HEK293 (cell line): ENCODE results near the gene NDUFB6.

Experiments used
- CTCF ChIA-PET: fragments of 350-600 bp; formaldehyde crosslinking; extraction: SDS; loops from one replicate; lab custom pipeline; 2021; ENCODE audit warnings: antibody characterized with exemption; lab: Yijun Ruan, JAX
- POLR2A ChIA-PET: fragments of 300-600 bp; formaldehyde crosslinking; extraction: SDS; loops from one replicate; lab custom pipeline; 2020; ENCODE audit warnings: antibody characterized with exemption, inconsistent platforms; lab: Yijun Ruan, JAX
- H3K27ac ChIP-seq: fragments of 200-500 bp; sonication (Bioruptor generic); 2 replicates; pipeline ENCODE4 v1.5.1; 2014; ENCODE audit warnings: low read depth, low read length, control low read depth, inconsistent platforms; ENCODE audit errors: extremely low read depth
- H3K36me3 ChIP-seq, 2 experiments: fragments of 200-500 bp in 1 of 2; sonication (Bioruptor generic) in 1 of 2; 1 replicate in 1 of 2; 2 replicates in 1 of 2; pipeline ENCODE4 v1.5.1; 2014 to 2017; ENCODE audit warnings: inconsistent platforms in 2 of 2, low read length in 2 of 2; ENCODE audit not compliant: control insufficient read depth in 2 of 2, insufficient read depth in 1 of 2
- H3K4me1 ChIP-seq: fragments of 200-500 bp; sonication (Bioruptor generic); 2 replicates; pipeline ENCODE4 v1.5.1; 2014; ENCODE audit warnings: mild to moderate bottlenecking, low read length, inconsistent platforms; ENCODE audit not compliant: control insufficient read depth, insufficient read depth
- H3K4me3 ChIP-seq: 2 replicates; pipeline ENCODE4 v1.5.1; 2011; ENCODE audit warnings: low read depth, mild to moderate bottlenecking, control low read depth, low read length, moderate library complexity
- H3K9me3 ChIP-seq: fragments of 200-500 bp; sonication (Bioruptor generic); 2 replicates; pipeline ENCODE4 v1.5.1; 2014; ENCODE audit warnings: low read depth, low read length, inconsistent platforms; ENCODE audit not compliant: control insufficient read depth, insufficient read depth
- HOXA7 ChIP-seq: sonication (generic); formaldehyde crosslinking; IDR thresholded peaks from 2 replicates; pipeline ENCODE4 v1.8.1; 2022; ENCODE audit warnings: missing genetic modification reagents, borderline replicate concordance
- KLF10 ChIP-seq: fragments of 450-650 bp; IDR thresholded peaks from 2 replicates; pipeline ENCODE4 v1.5.1; 2018; ENCODE audit warnings: missing biosample characterization, mild to moderate bottlenecking, missing genetic modification characterization
- OVOL3 ChIP-seq: fragments of 450-650 bp; formaldehyde crosslinking; IDR thresholded peaks from 2 replicates; pipeline ENCODE4 v1.5.1; 2016; ENCODE audit warnings: missing biosample characterization, missing genetic modification characterization
- REST ChIP-seq: fragments of 450-650 bp; formaldehyde crosslinking; IDR thresholded peaks from 2 replicates; pipeline ENCODE4 v1.5.1; 2016; ENCODE audit warnings: missing biosample characterization, missing genetic modification characterization
- SETDB1 ChIP-seq: IDR thresholded peaks from one replicate; pipeline ENCODE4 v1.6.1; 2017; ENCODE audit warnings: mild to moderate bottlenecking, low read length, moderate library complexity, mixed read lengths; ENCODE audit not compliant: insufficient read length
- TRIM28 ChIP-seq: IDR thresholded peaks from 2 replicates; pipeline ENCODE4 v1.6.1; 2011; ENCODE audit warnings: low read length, control low read depth, borderline replicate concordance
- YY2 ChIP-seq: fragments of 450-650 bp; formaldehyde crosslinking; IDR thresholded peaks from 2 replicates; pipeline ENCODE4 v1.5.1; 2016; ENCODE audit warnings: missing biosample characterization, missing genetic modification characterization
- ZBTB6 ChIP-seq: fragments of 450-650 bp; formaldehyde crosslinking; IDR thresholded peaks from 2 replicates; pipeline ENCODE4 v1.5.1; 2017; ENCODE audit warnings: missing biosample characterization, missing genetic modification characterization
- ZBTB7A ChIP-seq: fragments of 450-650 bp; formaldehyde crosslinking; IDR thresholded peaks from 2 replicates; pipeline ENCODE4 v1.5.1; 2016; ENCODE audit warnings: low read depth, missing biosample characterization, missing genetic modification characterization
- ZNF169 ChIP-seq: fragments of 450-650 bp; formaldehyde crosslinking; IDR thresholded peaks from 2 replicates; pipeline ENCODE4 v1.5.1; 2016; ENCODE audit warnings: missing biosample characterization, missing genetic modification characterization
- ZNF274 ChIP-seq, 2 experiments: fragments of 200-500 bp in 1 of 2; fragments of 450-650 bp in 1 of 2; sonication (Bioruptor generic) in 1 of 2; formaldehyde crosslinking in 1 of 2; IDR thresholded peaks; 2 replicates each; pipeline versions ENCODE4 v1.5.1 to v1.6.1; 2014 to 2016; ENCODE audit warnings: borderline replicate concordance in 1 of 2, inconsistent platforms in 1 of 2, low read length in 1 of 2, missing biosample characterization in 1 of 2, missing genetic modification characterization in 1 of 2
- ZNF416 ChIP-seq: fragments of 450-650 bp; formaldehyde crosslinking; IDR thresholded peaks from 2 replicates; pipeline ENCODE4 v1.5.1; 2016; ENCODE audit warnings: missing biosample characterization, missing genetic modification characterization
- ZNF596 ChIP-seq: fragments of 450-650 bp; IDR thresholded peaks from 2 replicates; pipeline ENCODE4 v1.5.0; 2018; ENCODE audit warnings: missing biosample characterization, mild to moderate bottlenecking, missing genetic modification characterization, moderate library complexity
- ZNF692 ChIP-seq: fragments of 450-650 bp; formaldehyde crosslinking; IDR thresholded peaks from 2 replicates; pipeline ENCODE4 v1.5.1; 2016; ENCODE audit warnings: missing biosample characterization, missing genetic modification characterization
- ZXDB ChIP-seq: fragments of 450-650 bp; formaldehyde crosslinking; IDR thresholded peaks from 2 replicates; pipeline ENCODE4 v1.5.1; 2016; ENCODE audit warnings: missing biosample characterization, missing genetic modification characterization
- TF ChIP-seq, protein P1 (sequence below): fragments of 450-650 bp; formaldehyde crosslinking; IDR thresholded peaks from 2 replicates; pipeline ENCODE4 v1.5.1; 2016; ENCODE audit warnings: missing biosample characterization, missing genetic modification characterization
- TF ChIP-seq, protein P2 (sequence below): fragments of 450-650 bp; formaldehyde crosslinking; IDR thresholded peaks from 2 replicates; pipeline ENCODE4 v1.5.1; 2016; ENCODE audit warnings: missing biosample characterization, missing genetic modification characterization

The NDUFB6 gene

GRCh38 chr9:32518276-32518675 lies 54.7 kb downstream of the NDUFB6 start:
- H3K4me1 ChIP-seq: no peaks in the 10 kb centered on the region
- H3K9me3 ChIP-seq: no peaks in the 10 kb centered on the region
- H3K36me3 ChIP-seq: no peaks in the 10 kb centered on the region
- H3K27ac ChIP-seq: no peak overlapping the region
- TF ChIP-seq, protein P1, sequence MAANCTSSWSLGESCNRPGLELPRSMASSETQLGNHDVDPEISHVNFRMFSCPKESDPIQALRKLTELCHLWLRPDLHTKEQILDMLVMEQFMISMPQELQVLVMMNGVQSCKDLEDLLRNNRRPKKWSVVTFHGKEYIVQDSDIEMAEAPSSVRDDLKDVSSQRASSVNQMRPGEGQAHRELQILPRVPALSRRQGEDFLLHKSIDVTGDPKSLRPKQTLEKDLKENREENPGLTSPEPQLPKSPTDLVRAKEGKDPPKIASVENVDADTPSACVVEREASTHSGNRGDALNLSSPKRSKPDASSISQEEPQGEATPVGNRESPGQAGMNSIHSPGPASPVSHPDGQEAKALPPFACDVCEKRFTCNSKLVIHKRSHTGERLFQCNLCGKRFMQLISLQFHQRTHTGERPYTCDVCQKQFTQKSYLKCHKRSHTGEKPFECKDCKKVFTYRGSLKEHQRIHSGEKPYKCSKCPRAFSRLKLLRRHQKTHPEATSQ (tag by site-specific recombination): no peak
- TF ChIP-seq SETDB1 (peak; percentile 97), ZXDB (tag by site-specific recombination) (no peak), YY2 (no peak), HOXA7 (CRISPR knock-in tag) (no peak), ZNF169 (no peak), ZNF416 (tag by site-specific recombination) (no peak), ZNF274 (IDR thresholded peaks at IDR 0.05; ENCODE audit: low read length) (no peak), ZNF274 (tag by site-specific recombination; IDR thresholded peaks at IDR 0.05; ENCODE audit: borderline replicate concordance) (no peak), TRIM28 (peak; percentile 77; the same call in 1 of the 2 replicates), REST (tag by site-specific recombination) (no peak), ZBTB7A (tag by site-specific recombination) (no peak)
- TF ChIP-seq, all 188 proteins: peak for 2
- no peak overlapping the region for H3K4me3 ChIP-seq
- ChIA-PET POLR2A (no interaction called here), CTCF (no interaction called here)

DNA sequence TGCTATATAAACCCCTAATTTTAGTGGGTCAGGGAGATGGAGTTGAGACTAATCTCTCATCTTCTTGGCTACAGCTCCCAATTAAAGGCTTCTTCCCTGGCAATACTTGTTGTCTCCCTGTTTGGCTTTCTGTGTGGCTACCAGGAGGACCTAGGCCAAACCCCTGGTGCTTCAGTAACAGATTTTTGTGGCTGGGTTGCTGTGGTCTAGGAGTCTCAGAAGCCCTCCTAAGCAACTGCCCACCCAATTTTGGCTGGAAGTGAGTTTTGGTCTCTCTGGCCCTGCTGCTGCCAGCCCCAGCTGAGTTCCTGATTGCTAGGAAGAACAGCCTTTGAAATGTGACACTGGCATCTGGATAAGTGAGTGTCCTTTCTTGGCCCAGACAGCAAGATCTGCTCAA lies 56.7 kb downstream of the NDUFB6 start:
- Histone ChIP-seq H3K27ac (no peak overlapping the region), H3K36me3 (no peaks in the 10 kb centered on the region)
- TF ChIP-seq KLF10 (tag by site-specific recombination) (no peak), OVOL3 (no peak), ZBTB6 (no peak), ZNF596 (no peak)
- TF ChIP-seq, all 188 proteins: peak for 0
- CTCF ChIA-PET: interaction anchor here (0.6 kb wide), 1 partner anchor 46 kb away, joined by 3 read pairs; no protein-coding TSS in a partner anchor
- POLR2A ChIA-PET: no interaction called here
- Histone ChIP-seq H3K4me1 (no peaks in the 10 kb centered on the region), H3K4me3 (no peak overlapping the region), H3K9me3 (no peaks in the 10 kb centered on the region)

GRCh38 chr9:32508728-32509127 lies 64.2 kb downstream of the NDUFB6 start:
- Histone ChIP-seq H3K36me3 (no peaks in the 10 kb centered on the region), H3K27ac (no peak overlapping the region), H3K4me1 (no peaks in the 10 kb centered on the region), H3K9me3 (no peaks in the 10 kb centered on the region), H3K4me3 (no peak overlapping the region)
- ChIA-PET POLR2A (interaction anchor here (1.6 kb wide), 1 partner anchor 17 kb away, joined by 6 read pairs; the partner anchor contains the start of gene RIGI), CTCF (interaction anchor here (1.4 to 1.7 kb wide), 2 partner anchors 18 to 72 kb away, joined by 4 to 12 read pairs; partner anchors contain the start of gene RIGI)
- no peak for TF ChIP-seq ZNF692
- TF ChIP-seq, protein P2, sequence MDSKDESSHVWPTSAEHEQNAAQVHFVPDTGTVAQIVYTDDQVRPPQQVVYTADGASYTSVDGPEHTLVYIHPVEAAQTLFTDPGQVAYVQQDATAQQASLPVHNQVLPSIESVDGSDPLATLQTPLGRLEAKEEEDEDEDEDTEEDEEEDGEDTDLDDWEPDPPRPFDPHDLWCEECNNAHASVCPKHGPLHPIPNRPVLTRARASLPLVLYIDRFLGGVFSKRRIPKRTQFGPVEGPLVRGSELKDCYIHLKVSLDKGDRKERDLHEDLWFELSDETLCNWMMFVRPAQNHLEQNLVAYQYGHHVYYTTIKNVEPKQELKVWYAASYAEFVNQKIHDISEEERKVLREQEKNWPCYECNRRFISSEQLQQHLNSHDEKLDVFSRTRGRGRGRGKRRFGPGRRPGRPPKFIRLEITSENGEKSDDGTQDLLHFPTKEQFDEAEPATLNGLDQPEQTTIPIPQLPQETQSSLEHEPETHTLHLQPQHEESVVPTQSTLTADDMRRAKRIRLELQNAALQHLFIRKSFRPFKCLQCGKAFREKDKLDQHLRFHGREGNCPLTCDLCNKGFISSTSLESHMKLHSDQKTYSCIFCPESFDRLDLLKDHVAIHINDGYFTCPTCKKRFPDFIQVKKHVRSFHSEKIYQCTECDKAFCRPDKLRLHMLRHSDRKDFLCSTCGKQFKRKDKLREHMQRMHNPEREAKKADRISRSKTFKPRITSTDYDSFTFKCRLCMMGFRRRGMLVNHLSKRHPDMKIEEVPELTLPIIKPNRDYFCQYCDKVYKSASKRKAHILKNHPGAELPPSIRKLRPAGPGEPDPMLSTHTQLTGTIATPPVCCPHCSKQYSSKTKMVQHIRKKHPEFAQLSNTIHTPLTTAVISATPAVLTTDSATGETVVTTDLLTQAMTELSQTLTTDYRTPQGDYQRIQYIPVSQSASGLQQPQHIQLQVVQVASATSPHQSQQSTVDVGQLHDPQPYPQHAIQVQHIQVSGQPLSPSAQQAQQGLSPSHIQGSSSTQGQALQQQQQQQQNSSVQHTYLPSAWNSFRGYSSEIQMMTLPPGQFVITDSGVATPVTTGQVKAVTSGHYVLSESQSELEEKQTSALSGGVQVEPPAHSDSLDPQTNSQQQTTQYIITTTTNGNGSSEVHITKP (tag by site-specific recombination): peak; percentile 32; the same call in 1 of the 2 replicates
